GM18498 (cell line): ENCODE data around the gene CTU2.

Source experiments
- ATAC-seq: cut with Tn5 transposase; IDR thresholded peaks from one replicate; pipeline ENCODE4 v1.9.1; 2021; ENCODE audit warnings: mild to moderate bottlenecking, moderate library complexity; ENCODE audit not compliant: unreplicated experiment

CTU2 gene

DNA sequence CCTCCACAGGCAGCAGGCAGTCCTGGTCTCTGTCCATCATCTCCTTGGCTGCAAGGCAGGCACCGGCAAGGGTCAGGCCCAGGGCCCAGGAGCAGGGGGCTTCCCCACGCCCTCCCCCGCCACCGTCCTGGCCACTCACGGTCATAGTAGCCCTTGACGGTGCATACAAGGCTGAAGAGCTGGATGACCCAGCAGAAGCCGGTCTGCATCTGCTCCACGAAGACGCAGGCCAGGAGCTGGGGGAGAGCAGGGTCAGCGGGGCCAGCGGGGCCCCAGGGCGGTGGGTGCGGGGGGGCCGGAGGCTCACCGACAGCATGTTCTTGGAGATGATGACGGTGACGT, 20.1 kb downstream of the CTU2 start:
- no peak for ATAC-seq

GRCh38 chr16:88726981-88727380, 20.7 kb downstream of the CTU2 start:
- ATAC-seq, result no peak

DNA sequence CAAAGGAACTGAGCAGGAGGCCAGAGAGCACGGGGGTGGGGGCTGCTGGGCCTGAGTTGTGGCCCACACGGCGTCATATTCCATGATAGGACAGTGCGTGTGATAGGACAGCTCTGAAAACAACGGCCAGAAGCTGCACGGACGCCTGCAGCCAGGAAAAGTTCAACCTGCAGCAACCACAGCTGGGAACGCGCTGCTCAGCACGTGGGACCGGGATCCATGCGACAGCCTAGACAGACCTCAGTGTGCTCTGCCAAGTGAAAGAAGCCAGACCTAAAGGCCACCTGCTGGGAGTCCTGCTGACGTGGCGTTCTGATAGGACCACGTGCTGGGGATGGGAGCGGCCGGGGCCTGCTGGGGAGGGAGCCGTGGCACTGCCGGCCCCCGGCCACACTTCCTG, 21.6 kb downstream of the CTU2 start:
- ATAC-seq, result no peak

GRCh38 chr16:88730632-88731607, 24.6 kb downstream of the CTU2 start:
- no peak for ATAC-seq

- no peak for ATAC-seq
These were observed 25.4 kb downstream of the CTU2 start for GRCh38 chr16:88731699-88732098.

GRCh38 chr16:88732172-88732960, 26.1 kb downstream of the CTU2 start:
- no peak for ATAC-seq

DNA sequence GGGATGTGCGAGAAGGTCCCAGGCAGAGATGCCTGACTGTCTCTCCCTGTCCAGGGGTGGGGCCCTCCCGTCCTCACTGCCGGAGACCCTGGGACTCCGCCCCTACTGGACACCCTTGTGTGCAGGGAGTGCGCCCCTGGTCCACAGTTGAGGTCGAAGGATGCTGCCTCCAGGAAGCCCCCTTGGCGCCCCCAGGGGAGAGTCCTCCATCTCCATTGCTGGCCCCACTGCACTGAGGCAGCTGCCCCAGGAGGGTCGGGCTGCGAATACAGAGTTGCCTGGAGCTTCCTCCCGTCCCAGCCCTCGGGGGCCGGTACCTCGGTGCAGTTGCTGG, 26.6 kb downstream of the CTU2 start:
- ATAC-seq, result no peak

- no peak for ATAC-seq
These were observed 27.5 kb downstream of the CTU2 start for GRCh38 chr16:88733630-88734360.

- ATAC-seq, result no peak
These were observed 28.0 kb downstream of the CTU2 start for GRCh38 chr16:88734361-88734728.

GRCh38 chr16:88735121-88735520, 28.8 kb downstream of the CTU2 start:
- ATAC-seq, result no peak

- no peak for ATAC-seq
These were observed 29.3 kb downstream of the CTU2 start for GRCh38 chr16:88735616-88736015.

- ATAC-seq, result no peak
These were observed 29.8 kb downstream of the CTU2 start for GRCh38 chr16:88736088-88736487.

DNA sequence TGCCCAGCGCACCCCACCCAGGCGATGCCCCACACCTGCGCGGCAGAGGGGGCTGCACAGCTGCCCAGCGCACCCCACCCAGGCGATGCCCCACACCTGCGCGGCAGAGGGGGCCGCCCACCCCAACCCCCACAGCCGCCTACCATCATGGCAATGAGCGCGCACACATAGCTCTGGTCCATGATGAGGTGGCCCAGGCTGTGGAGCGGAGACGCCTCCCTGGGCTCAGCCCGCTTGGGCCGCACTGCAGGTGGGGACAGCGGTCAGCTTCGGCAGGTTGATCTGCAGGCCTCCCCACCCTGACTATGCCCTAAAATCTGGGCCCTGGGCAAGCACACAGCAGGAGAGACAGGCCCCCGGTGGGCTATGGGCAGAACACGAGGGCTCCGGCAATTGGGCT, 30.2 kb downstream of the CTU2 start:
- no peak for ATAC-seq

GRCh38 chr16:88737298-88738150, 31.2 kb downstream of the CTU2 start:
- ATAC-seq, result peak; percentile 56

- ATAC-seq, result no peak
These were observed 32.1 kb downstream of the CTU2 start for GRCh38 chr16:88738151-88739084.

DNA sequence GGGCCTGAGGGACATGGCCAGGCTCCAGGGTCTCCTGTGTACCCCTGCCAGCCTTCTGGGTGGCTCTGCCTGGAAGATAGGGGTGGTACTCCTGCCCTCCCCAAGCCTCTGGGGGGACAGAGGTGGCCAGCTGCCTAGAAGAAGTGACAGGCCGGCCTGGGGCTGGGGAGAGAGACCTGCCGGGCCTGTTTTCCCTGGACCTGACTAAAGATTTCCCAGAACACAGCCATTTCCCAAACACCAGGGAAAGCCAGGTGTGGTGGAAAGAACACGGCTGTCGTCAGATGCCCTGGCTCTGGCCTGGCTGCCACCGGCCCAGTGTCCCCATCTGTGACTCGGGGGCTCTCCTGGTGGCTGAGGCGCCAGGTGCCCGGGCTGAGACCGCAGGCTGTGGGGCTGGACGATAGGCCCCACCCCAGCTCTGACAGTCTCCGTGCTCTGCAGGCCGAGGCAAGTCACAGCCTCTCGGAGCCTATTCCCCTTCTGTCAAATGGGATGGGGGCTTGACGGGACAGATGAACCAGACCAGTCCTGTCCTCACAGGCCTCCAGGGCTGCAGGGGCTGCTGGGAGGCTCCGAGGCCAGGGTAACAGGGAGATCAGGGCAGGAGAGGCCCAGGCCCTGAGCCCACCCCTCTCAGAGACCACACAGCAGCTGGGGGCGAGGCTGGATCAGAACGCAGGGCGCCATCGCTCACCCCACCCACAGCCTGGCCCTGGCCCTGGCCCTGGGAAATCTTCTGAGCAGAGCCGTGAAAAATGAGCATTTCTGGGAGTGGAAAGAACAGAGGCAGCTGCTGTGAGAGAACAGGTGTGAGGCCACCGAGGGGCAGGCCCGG, 33.1 kb downstream of the CTU2 start:
- ATAC-seq, result no peak

- ATAC-seq, result no peak
These were observed 33.8 kb downstream of the CTU2 start for GRCh38 chr16:88739977-88740726.

DNA sequence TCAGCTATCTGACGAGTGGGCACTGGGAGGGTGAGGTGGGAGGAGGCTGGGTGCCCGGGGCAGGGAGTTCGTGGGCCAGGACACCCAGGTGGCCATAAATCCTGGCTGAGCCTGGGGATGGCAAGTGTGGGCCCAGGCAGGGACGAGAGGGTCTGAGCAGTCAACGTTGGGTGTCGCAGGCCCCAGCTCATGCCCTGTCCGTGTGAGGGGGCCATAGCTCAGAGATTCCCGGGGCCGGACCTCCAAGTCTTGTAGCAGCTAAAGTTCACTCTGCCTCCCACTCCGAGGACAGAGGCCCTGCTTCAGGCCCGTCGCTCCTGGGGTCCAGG, 34.4 kb downstream of the CTU2 start:
- ATAC-seq, result no peak
